Measurements from ENCODE around the gene AP3S1.

Gene AP3S1

GRCh38 chr5:115949096-115949495, 107.4 kb downstream of the AP3S1 start:
- TF ChIP-seq FOXK2 (IDR thresholded peaks at IDR 0.05) = no peak
- POLR2A ChIA-PET = no interaction called here
- CTCF ChIA-PET = interaction anchor here (0.5 kb wide), 1 partner anchor 120 kb away, joined by 5 read pairs; no protein-coding TSS in a partner anchor
- DNase-seq (ENCODE audit: extremely low spot score) = no peak

GRCh38 chr5:115952588-115952987, 110.9 kb downstream of the AP3S1 start:
- no peak for DNase-seq (ENCODE audit: extremely low spot score)
- ChIA-PET CTCF (no interaction called here), POLR2A (no interaction called here)
- TF ChIP-seq PKNOX1 (IDR thresholded peaks at IDR 0.05) = peak; percentile 44
- no peak for TF ChIP-seq FOXM1 (IDR thresholded peaks at IDR 0.05; ENCODE audit: borderline replicate concordance)

- TF ChIP-seq ZNF384 (IDR thresholded peaks at IDR 0.05) = no peak
- TF ChIP-seq TARDBP (IDR thresholded peaks at IDR 0.05) = no peak
- no peak for TF ChIP-seq NFRKB (IDR thresholded peaks at IDR 0.05)
- TF ChIP-seq FOXM1 (IDR thresholded peaks at IDR 0.05; ENCODE audit: borderline replicate concordance) = no peak
- no peak for TF ChIP-seq SP1 (IDR thresholded peaks at IDR 0.05)
- no peak for TF ChIP-seq ARNT (IDR thresholded peaks at IDR 0.05)
- TF ChIP-seq PKNOX1 (IDR thresholded peaks at IDR 0.05) = no peak
- ChIA-PET POLR2A (no interaction called here), CTCF (no interaction called here)
- no peak for DNase-seq (ENCODE audit: extremely low spot score)
Observed at GRCh38 chr5:115954144-115954543, 112.4 kb downstream of the AP3S1 start.

GRCh38 chr5:115956957-115957356, 115.2 kb downstream of the AP3S1 start:
- DNase-seq (ENCODE audit: extremely low spot score) = no peak
- ChIA-PET POLR2A (no interaction called here), CTCF (no interaction called here)
- TF ChIP-seq CTBP1 (IDR thresholded peaks at IDR 0.05; ENCODE audit: borderline replicate concordance) (no peak), PKNOX1 (IDR thresholded peaks at IDR 0.05) (no peak), FOXK2 (IDR thresholded peaks at IDR 0.05) (no peak), ZNF384 (IDR thresholded peaks at IDR 0.05) (no peak), BHLHE40 (IDR thresholded peaks at IDR 0.05; ENCODE audit: borderline replicate concordance) (no peak), LEF1 (IDR thresholded peaks at IDR 0.05; ENCODE audit: borderline replicate concordance) (no peak), FOXA1 (IDR thresholded peaks at IDR 0.05) (no peak), SP1 (IDR thresholded peaks at IDR 0.05) (no peak), L3MBTL2 (conservative IDR thresholded peaks at IDR 0.05) (no peak), HDGF (IDR thresholded peaks at IDR 0.05; ENCODE audit: borderline replicate concordance) (no peak), NFRKB (IDR thresholded peaks at IDR 0.05) (no peak), ARNT (IDR thresholded peaks at IDR 0.05) (no peak), FOXM1 (IDR thresholded peaks at IDR 0.05; ENCODE audit: borderline replicate concordance) (no peak), ELF4 (IDR thresholded peaks at IDR 0.05) (no peak), SUZ12 (IDR thresholded peaks at IDR 0.05) (no peak), TARDBP (IDR thresholded peaks at IDR 0.05) (no peak)

GRCh38 chr5:115961381-115962238, 119.9 kb downstream of the AP3S1 start:
- ChIA-PET POLR2A (no interaction called here), CTCF (no interaction called here)
- TF ChIP-seq TARDBP (IDR thresholded peaks at IDR 0.05) (no peak), FOXA1 (IDR thresholded peaks at IDR 0.05) (no peak), NFRKB (IDR thresholded peaks at IDR 0.05) (no peak)
- DNase-seq (ENCODE audit: extremely low spot score) = no peak

- ChIA-PET POLR2A (no interaction called here), CTCF (no interaction called here)
- TF ChIP-seq SP1 (IDR thresholded peaks at IDR 0.05) = no peak
- TF ChIP-seq FOXM1 (IDR thresholded peaks at IDR 0.05; ENCODE audit: borderline replicate concordance) = no peak
- TF ChIP-seq FOXA1 (IDR thresholded peaks at IDR 0.05) = no peak
- TF ChIP-seq NFRKB (IDR thresholded peaks at IDR 0.05) = no peak
- TF ChIP-seq TARDBP (IDR thresholded peaks at IDR 0.05) = no peak
- no peak for TF ChIP-seq ZNF384 (IDR thresholded peaks at IDR 0.05)
- no peak for TF ChIP-seq CTBP1 (IDR thresholded peaks at IDR 0.05; ENCODE audit: borderline replicate concordance)
- no peak for TF ChIP-seq BHLHE40 (IDR thresholded peaks at IDR 0.05; ENCODE audit: borderline replicate concordance)
- TF ChIP-seq ELF4 (IDR thresholded peaks at IDR 0.05) = no peak
- no peak for TF ChIP-seq FOXK2 (IDR thresholded peaks at IDR 0.05)
- no peak for TF ChIP-seq PKNOX1 (IDR thresholded peaks at IDR 0.05)
- TF ChIP-seq SUZ12 (IDR thresholded peaks at IDR 0.05) = no peak
- no peak for TF ChIP-seq HDGF (IDR thresholded peaks at IDR 0.05; ENCODE audit: borderline replicate concordance)
- no peak for TF ChIP-seq ARNT (IDR thresholded peaks at IDR 0.05)
- no peak for TF ChIP-seq L3MBTL2 (conservative IDR thresholded peaks at IDR 0.05)
- no peak for TF ChIP-seq LEF1 (IDR thresholded peaks at IDR 0.05; ENCODE audit: borderline replicate concordance)
- no peak for DNase-seq (ENCODE audit: extremely low spot score)
Observed at GRCh38 chr5:115962239-115962564, 120.5 kb downstream of the AP3S1 start, which contains the start of gene LVRN. Gene LVRN, plus strand, starts transcription at chr5:115962475. Its CDS starts 143 bp downstream, at chr5:115962618.
